ENCODE measurements around the gene SLC13A3.
A peak's percentile ranks its signal among the peaks of the same experiment; 100 is the strongest.

The SLC13A3 gene

DNA sequence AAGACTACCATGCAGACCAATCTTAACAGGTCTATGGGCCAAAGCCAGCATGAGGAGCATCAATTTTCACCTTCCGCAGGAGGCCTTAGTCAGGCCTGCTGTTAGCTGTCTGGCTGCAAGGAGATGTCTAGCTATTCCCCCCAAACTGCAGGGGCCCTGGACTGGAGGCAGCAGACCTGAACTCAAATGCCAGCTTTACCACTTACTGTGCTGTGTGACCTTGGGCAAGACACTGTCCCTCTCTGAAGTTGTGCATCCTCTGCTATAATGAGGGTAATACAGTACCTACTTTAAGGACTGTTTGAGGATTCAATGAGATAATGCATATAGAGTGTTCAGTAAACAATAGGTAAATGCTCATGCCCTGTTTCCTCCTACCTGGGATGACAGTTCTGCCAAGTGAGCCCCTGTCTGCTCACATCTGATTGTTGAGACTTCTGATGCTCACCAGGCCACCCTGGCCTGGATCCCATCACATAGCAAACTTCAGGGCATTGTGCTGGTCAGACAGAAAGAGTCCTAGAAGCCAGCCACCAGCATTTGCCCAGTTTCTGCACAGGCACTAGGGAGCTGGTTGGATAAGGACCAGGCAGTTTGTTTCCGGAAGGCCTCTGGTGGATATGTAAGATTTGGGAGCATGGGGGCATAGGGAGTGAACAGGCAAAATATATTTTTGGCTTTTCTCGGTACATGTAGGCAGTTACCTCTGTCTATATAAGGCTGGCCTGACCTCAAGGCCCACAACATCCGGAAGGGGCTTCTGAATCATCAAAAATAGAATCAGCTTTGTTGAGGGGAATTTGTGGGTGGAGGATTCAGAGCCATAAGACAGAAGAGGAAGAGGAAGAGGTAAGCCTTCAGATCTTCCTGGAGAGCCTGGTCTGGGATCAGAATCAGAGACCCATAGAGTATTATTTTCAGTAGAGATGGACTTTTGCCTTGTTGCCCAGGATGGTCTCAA, 98.5 kb downstream of the SLC13A3 start:
- peak; percentile 89 to 98 for DNase-seq

DNA sequence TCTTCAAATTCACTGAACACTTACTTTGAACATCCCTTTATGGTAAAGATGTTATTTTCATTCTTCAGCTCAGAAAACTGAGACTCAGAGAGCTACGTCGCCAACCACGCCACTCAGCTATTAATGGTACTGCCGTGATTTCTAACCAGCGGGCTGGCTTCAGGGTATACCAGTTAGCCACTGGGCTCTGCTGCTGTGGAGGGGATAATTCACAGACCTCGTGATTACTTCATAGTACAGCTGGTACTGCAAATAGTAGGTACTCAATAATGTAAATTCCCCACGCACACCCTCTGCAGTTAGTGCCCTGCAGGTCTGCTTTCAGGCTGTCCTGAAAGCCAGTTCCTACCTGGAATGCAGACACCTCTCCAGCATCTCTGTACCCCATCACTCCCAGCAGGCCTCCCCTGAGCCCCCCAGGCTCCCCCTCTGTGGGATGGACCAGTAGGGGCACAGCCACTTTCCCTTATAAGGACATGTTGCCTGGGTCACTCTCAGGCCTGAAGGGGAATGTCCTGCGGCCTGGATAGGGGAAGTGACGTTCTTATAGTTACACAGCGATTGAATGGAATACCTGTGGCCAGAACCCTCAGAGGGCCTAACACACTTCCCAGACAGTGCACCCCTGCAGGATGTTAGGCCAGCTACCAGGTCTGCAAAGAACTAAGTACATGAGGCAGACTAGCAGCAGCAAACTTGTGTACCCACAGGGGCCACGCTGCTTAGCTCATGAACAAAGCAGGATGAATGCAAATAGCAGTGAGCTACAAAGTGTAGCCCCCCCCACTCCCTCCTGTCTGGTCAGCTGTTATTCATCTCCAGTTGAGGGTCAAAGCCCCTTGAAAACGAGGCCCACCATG, 99.5 kb downstream of the SLC13A3 start:
- peak; percentile 44 to 74 for DNase-seq

DNA sequence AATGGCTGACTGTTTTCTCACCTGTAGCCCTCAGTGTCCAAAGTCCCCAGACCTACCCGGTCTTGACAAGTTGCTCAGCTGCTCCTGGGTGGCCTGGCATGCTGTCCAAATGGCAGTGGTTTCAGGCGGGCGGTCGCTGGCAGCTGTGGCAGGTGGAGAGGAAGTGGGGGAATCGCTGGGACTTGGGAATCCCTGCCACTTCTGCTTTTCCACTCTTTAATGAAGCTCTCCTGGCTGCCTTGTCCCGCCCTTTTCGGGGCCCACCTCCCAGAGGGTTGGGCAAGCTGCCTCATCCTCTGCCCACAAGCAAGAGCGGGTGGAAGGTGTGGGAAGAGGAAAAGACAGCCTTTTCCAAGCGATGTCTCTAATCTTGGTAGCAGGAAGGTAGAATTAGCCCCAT, 100.8 kb downstream of the SLC13A3 start, which contains the start of gene OCSTAMP:
Gene OCSTAMP (minus strand): TSS at position 194 of the 400 bp plus-strand sequence. CDS start 94 bp downstream, at position 100.
- peak in 1 of 2 donors; percentile 82 for DNase-seq

DNA sequence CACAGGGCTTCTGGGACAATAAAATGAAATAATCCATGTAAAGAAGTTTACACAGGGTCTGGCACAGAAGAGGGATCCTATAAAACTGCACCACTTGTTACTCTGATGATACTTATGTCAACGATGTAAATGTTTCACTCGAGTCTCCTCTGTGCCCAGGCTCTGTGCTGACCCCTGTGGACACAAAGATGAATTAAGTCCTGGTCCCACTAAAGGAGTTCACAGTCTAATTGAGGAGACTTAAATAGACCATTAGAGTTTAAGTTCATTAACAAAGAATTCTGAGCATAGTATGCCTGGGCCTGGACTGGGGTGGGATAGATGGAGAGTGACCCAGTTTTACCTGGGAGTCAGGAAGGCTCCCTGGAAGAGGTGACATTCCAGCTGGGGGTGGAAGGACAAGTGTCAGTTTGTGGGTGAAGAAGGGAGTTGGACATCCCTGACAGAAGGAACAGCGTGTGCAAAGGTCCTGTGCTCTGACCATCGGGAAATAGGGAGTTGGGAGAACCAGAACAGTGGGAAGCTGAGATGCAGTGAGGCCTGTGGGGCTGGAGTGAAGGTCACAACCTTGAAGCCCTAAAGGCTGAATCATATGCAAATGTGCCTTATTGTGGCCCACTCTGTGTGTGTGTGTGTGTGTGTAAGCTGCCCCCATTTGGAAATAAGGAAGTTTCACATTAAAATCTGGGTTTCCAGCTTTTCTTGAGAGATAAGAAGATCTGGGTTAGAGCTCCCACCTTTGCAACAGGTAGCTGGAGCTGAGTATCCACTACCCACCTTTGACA, 101.9 kb downstream of the SLC13A3 start:
- DNase-seq = peak; percentile 39 to 65

DNA sequence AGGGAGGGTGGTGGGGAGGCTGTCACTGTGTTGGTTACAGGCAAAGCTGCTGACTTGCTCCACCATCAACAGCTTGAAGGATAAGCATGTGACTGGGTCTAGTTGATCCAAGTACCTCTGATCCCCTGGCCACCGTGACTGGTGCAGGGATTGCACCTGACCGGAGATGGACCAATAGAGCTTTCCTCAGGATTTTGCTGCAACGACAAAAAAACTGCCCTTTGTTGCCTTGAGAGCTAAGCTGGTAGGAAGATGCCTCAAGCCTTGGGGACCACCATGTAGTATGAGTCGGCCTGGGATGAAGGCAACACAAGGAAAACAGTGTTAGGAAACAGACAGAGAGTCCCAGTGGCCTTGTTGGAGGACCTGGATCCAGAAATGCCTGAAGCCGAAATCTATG, 102.6 kb downstream of the SLC13A3 start:
- DNase-seq = no peak

DNA sequence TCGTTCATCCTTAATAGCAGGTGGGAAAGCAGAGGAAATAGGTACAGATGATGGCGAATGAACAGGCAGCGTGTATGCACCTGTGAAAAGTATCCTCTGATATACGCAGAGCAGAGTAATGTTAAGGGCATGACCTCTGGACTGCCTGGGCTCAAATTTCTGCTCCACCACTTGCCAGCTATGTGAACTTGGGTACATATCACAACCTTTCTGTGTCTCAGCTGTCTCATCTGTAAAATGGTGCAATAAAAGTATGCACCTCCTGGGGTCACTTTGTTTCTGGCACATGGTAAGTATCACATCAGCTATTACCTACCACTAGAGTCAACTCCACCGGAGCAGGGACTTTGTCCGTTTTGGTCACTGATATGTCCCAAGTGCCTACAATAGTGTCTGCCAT, 103.3 kb downstream of the SLC13A3 start:
- no peak for DNase-seq

DNA sequence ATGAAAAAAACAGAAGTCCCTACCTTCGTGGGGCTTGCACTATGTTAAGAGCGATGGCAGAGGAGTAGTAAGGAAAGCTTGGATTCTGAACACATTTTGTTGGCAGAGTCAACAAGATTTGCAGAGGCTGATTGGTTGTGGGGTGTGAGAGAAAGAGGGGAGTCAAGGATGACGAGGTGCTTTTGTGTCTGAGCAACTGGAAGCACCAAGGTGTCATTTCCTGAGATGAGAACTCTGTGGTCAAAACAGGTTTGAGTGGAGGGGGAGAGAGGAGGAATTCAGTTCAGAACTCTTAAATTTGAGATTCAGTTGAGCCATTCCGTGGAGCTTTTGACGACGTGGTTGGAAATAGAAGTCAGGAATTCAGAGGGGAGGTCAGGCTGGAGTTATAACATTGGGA, 104.3 kb downstream of the SLC13A3 start:
- no peak for DNase-seq

DNA sequence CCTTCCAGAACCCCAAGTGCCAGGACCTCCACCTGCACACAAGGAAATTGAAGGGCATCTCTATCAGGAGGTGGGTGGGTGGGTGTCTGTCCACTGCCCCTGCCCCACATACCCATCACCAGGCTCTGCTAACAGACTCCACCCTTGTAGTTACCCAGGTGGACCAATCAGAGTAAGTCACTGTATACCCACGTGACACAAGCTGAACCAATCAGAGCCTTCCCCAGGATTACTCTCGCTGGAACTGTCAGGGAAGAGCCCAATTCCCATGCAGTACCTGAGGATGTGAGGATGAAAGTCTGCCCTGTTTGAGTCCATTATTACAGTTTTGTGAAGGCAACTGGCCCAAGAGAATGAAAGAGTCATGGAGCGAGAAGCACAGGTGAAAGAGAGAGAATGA, 105.0 kb downstream of the SLC13A3 start:
- DNase-seq = no peak

DNA sequence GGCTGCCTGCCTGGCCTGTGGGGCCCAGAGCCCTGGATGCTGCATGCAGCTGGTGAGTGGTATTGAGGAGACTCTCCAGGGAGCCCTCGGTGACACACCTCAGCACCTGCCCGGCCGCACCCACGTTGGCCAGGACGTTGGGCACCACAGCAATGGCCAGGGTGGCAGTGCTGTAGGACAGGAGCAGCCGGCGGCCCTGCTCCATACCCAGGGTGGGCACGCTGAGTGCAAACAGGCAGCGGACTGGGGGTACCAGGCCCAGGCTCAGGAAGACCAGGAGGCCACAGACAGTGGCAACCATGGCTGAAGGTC, 105.5 kb downstream of the SLC13A3 start:
- no peak for DNase-seq

DNA sequence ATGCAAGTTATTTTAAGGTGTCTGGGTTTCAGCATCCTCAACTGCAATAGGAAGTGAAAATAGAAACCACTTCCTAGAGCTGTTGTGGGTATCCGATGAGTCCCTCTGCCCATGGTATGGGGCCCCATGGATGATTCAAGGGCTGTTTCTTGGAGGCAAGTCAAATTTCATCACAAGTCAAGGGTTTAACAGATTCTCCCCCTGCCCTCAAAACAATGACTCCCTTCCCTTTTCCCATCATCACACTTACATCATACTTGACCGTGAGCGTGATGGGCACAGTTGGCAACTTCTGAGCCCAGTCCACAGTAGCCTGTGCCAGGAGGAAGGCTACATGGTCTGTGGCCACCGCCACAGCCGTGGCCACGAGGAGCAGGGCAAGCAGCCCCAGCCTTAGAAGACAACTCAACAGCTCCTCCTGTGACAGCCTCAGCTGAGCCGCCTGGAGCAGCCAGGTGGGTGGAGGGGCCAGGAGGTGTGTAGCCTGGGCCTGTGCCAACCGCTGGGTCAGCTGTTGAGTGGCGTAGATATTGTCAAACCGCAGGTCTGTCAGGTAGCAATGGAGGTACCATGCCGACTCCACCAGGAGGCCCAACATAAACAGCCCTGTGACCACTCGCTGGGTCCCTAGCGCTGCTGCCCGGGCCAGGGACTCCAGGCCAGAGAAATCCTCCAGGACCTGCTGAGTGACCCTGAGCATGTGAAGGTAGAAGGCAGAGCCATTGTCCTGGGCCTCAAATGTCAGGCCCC, 106.0 kb downstream of the SLC13A3 start:
- peak; percentile 84 to 88 for DNase-seq

DNA sequence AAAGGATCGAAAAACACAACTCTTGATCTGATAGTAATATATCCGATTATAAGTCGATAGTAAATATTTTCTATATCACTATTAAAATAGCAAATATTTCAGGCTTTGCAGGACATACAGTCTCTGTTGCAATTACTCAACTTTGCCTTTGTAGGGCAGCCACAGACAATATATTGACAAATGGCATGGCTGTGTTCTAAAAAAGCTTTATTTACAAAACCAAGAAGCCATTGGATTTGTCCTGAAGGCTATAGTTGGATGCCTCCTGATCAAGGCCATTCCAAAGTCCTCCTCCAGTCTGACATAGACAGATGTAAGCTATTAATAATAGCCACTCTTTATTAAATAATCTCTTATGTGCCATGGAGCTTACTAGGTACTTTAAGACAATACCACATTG, 106.7 kb downstream of the SLC13A3 start:
- DNase-seq = no peak

DNA sequence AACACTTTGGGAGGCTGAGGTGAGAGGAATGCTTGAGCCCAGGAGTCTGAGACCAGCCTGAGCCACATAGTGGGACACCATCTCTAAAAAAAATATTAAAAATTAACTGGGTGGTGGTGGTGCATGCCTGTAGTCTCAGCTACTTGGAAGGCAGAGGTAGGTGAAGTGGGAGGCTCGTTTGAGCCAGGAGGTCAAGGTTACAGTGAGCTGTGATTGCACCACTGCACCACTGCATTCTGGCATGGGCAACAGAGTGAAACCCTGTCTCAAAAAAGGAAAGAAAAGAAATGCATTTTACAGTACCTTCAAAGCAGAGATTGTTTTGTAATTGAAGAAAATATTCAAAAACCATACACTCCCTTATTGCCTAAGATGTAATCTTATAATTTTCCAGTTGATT, 107.3 kb downstream of the SLC13A3 start:
- no peak for DNase-seq

DNA sequence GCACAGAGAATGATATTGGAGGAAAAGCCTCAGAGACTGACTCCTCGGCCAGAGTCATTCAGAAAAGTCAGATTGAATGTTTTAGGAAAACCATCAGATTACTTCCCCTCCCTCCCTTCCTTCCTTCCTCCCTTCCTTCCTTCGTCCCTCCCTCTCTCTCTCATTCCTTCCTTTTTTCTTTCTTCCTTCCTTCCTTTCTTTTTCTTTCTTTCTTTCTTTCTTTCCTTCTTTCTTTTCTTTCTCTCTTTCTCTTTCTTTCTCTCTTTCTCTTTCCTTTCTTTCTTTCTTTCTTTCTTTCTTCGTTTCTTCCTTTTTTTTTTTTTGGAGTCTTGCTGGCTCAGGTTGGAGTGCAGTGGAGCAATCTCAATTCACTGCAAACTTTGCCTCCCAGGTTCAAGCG, 108.2 kb downstream of the SLC13A3 start:
- DNase-seq = no peak

DNA sequence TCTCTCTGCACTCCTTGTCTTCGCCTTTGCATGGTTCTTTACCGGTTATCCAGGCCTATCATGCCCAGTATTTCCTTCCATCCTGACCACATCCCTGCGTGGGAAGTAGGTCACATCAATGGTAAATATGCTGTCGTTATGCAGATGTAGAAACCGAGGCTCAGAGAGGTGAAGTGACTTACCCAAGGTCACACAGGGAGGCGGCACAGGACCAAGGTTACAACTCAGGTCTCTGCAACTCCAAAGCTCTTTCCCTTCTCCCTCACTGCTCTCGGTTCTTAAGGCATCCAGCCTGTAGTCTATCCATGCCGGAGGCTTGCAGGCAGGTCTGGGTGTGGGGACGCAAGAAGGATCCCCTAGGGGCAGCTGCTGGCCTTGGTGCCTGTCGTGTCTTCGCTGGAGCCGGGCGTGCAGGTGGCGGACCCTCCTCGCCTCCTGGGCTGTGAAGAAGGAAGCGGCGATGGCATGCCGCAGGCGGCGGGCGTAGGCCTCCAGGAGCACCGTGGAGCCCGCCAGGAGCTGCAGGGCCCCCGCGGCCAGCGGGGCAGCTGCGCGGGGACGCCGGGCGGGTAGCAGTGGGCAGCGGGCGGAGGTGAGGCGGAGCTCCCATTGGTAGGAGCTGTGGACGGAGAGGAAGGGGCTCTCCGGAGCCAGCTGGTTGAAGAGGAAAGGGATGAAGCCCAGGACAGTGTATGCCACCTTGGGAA, 109.9 kb downstream of the SLC13A3 start:
- no peak for DNase-seq

DNA sequence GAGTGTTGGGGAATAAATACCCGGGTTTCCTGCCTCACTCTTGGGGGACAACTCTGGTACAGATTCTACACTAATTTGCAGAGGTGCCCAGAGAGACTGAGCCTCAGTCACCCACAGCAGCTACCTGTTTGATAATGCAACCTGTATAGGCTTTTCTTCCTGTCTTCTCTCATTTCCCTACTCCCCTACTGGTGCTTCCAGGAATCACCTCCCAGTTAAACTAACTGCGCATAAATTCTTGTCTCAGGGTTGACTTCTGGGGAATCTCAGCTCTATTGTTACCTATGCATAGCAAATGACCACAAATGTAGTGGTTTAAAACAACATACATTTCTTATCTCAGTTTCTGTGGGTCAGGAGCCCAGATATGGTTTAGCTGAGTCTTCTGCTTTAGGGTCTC, 112.1 kb downstream of the SLC13A3 start:
- no peak for DNase-seq

DNA sequence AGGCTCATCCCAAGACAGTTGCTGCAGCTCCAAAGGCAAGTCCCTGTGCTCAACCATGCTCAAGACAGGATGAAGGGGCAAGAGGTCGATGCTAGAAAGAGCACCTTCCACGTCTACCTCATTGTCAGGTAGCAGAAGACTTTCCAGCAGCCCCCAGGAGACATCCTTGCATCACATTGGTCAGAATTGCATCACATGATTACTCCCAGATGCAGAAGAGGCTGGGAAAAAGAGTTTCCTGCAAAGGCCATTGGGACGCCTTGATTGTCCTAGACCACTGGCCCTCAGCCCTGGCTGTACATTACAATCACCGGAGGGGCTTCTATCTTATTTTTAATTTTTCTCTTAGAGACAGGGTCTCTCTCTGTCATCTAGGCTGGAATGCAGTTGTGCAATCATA, 120.6 kb downstream of the SLC13A3 start:
- no peak for DNase-seq

DNA sequence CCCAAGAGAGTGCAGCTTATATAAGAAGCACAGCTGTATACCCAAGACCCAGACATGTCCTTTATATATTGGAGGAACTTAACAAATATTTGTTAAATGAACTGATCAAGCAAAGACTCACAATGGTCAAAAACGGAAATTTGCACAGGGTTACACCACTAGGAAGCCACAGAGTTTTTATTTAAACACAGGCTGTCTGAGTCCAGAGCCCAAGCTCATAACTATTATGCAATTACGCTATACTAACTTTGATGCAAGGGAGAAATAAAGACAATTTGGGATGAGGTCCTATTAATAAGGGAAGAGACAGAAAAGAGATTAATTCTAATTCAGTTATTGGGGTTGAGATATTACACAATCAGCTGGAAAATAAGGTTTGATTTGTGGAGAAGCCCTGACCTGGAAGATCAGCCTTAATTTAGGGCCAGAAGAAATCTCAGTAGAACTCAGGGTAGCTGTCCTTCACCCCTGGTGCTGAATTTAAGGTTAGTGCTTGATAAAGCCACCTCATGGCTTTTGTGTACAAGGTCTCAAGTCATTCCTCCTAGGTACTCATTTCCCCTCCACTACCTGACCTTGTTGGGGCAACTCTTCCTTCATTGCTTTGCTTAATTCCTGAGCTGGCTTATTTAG, 127.4 kb downstream of the SLC13A3 start:
- DNase-seq = peak; percentile 3 to 12

DNA sequence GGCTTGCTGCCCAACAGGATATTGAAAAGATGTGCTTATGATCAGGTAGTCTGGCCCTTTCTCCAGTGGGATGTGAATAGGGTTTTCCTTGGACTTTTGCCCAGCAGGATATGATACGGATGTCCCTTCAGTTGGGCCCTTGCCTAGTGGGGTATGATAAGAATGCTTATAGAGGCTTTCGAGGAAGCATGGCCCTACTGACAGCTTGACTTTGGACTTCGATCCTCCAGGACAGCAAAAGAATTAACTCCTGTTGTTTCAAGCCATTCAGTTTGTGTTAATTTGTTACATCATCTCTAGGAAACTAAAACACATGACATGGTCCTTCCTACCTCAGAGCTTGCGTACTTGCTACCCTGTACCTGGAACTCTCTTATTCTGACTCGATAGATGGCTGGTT, 128.2 kb downstream of the SLC13A3 start:
- DNase-seq = no peak

DNA sequence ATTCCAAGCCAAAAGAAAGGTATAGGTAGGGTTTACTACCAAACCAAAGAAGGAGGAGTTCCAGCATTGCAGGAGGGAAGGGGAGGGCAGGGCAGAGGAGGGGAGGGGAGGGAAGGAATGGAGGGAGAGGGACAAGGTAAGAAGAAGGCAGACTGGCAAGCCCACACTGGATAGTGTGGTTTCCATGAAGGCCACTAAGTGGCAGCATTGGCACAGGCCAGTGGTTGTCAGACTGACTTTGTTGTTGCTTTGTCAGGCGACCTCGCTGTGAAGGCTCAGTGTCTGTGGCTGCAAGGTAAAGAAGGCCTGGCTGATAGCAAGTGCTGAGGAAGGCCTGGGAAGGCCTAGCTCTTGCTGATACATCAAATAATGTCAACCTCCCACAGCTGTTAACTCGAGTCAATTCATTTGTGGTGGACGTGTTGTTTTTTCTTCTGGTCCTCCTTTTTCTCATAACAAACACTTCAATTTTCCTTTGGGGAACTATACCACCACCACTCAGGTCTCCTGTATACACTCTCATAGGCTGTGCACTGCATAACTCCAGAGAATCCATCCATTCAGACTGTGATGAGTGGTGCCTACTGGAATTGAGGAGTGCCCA, 130.2 kb downstream of the SLC13A3 start:
- peak; percentile 46 to 63 for DNase-seq

DNA sequence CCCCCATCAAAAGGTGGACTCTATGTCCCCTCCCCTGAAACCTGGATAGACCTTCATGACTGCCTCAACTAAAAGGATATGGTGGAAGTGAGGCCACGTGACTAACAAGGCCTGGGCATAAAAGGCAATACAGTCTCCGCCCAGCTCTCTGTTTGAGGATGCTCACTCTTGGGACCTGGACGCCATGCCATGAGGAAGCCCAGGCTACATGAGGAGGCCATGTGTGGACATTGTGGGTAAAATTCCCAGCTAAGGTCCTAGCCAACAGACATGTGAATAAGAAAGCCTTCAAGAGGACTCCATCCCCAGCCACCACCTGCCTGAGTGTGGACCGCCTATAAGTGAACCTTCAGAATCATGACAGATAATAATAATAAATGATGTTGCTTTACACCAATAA, 130.7 kb downstream of the SLC13A3 start:
- DNase-seq = no peak
